ENCODE results near the gene MSMB. TPM values are rescaled to one million over a fixed set of nuclear protein-coding genes. Genes with fewer than 3 reads are reported as not detected.
"Not testable (repeated sequence)": the region's sequence is repeated elsewhere in the genome, so short reads cannot be mapped to it uniquely, and the experiment has no call there.

The MSMB gene
- total RNA-seq, 2 donors from 2014 or later: not detected

DNA sequence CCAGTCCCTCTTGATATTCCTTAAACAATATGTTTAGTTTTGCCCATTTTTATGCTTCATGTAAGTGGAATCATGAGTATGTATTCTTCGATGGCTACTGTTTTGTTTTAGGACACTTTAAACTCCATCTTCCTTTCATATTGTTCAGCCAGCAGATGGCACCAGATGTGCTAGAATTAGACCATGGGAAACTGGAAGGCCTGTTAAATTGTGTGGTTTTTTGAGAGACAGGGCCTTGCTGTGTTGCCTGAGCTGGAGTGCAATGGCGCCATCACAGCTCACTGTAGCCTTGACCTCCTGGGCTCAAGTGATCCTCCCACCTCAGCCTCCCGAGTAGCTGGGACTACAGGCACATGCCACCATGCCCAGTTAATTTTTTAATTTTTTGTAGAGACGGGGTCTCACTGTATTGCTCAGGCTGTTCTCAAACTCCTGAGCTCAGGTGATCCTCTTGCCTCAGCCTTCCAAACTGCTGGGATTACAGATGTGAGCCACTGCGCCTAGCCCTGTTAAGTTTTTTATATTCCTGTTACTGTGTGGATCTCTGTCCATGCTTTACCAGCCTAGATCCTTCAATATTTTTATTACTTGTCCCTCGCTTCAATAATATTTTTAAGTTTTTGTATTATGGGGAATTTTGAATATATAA, 62.4 kb downstream of the MSMB start:
- intact Hi-C loops (cut with DNase I); DNase-seq (ENCODE audit: low spot score): not testable (repeated sequence)

Other genes starting within 250 kb of the MSMB start
- 10 to 100 TPM; 11.2 to 11.7 TPM for gene AGAP4, start 198.8 kb downstream of the MSMB start, total RNA-seq
- gene TIMM23, start 73.8 kb downstream of the MSMB start, total RNA-seq: 10 to 100 TPM; 36.8 to 37.7 TPM
- gene NCOA4, start 15.6 kb downstream of the MSMB start, total RNA-seq: 100 to 1,000 TPM in 1 of 2 donors, 10 to 100 TPM in 1; 99.0 to 123 TPM
- gene ANTXRL, start 240.7 kb upstream of the MSMB start, total RNA-seq: not detected